Measurements from ENCODE around the gene ITPRIPL1. TPM values are rescaled to one million over a fixed set of nuclear protein-coding genes. Genes with fewer than 3 reads are reported as not detected.

ITPRIPL1 gene
- total and polyA plus RNA-seq, 2 donors from 2014 or later = 0.73 to 1.2 TPM

GRCh38 chr2:96354492-96354891, 29.4 kb downstream of the ITPRIPL1 start:
- H3K9me3 ChIP-seq (ENCODE audit: control insufficient read depth in 2 of 3, insufficient read depth in 1 of 3, low read length in 3 of 3) = no peaks in the 10 kb centered on the region
- FAIRE-seq (no peak), DNase-seq (no peak)
- H3K27me3 ChIP-seq (ENCODE audit: control insufficient read depth, insufficient read depth, low read length) = no peaks in the 10 kb centered on the region
- H3K4me1 ChIP-seq (ENCODE audit: control insufficient read depth in 2 of 3, insufficient read depth in 2 of 3, low read depth in 1 of 3, low read length in 3 of 3) = peaks cover 0 to 10% (median 9%) of the 10 kb centered on the region in 3 donors
- intact Hi-C loops (cut with DNase I) = no loop called here
- no peak overlapping the region for H3K9ac ChIP-seq (ENCODE audit: low read length in 3 of 3)
- H3K27ac ChIP-seq (ENCODE audit: low read depth in 2 of 2, low read length in 2 of 2) = no peak overlapping the region
- TF ChIP-seq CTCF (IDR thresholded peaks at IDR 0.05; ENCODE audit: borderline replicate concordance, extremely low read depth, insufficient read depth) = no peak
- no peak overlapping the region for H3K4me3 ChIP-seq (ENCODE audit: low read length in 3 of 3)
- H3K36me3 ChIP-seq (ENCODE audit: control insufficient read depth in 2 of 3, insufficient read depth in 3 of 3, low read length in 3 of 3) = no peaks in the 10 kb centered on the region

GRCh38 chr2:96356889-96357288, 31.8 kb downstream of the ITPRIPL1 start:
- TF ChIP-seq CTCF (IDR thresholded peaks at IDR 0.05; ENCODE audit: borderline replicate concordance, extremely low read depth, insufficient read depth) = no peak
- no peak overlapping the region for H3K9ac ChIP-seq (ENCODE audit: low read length in 3 of 3)
- peaks cover 0 to 10% (median 9%) of the 10 kb centered on the region in 3 donors for H3K4me1 ChIP-seq (ENCODE audit: control insufficient read depth in 2 of 3, insufficient read depth in 2 of 3, low read depth in 1 of 3, low read length in 3 of 3)
- H3K27ac ChIP-seq (ENCODE audit: low read depth in 2 of 2, low read length in 2 of 2) = no peak overlapping the region
- H3K9me3 ChIP-seq (ENCODE audit: control insufficient read depth in 2 of 3, insufficient read depth in 1 of 3, low read length in 3 of 3) = no peaks in the 10 kb centered on the region
- no peaks in the 10 kb centered on the region for H3K36me3 ChIP-seq (ENCODE audit: control insufficient read depth in 2 of 3, insufficient read depth in 3 of 3, low read length in 3 of 3)
- no peaks in the 10 kb centered on the region for H3K27me3 ChIP-seq (ENCODE audit: control insufficient read depth, insufficient read depth, low read length)
- no peak overlapping the region for H3K4me3 ChIP-seq (ENCODE audit: low read length in 3 of 3)
- intact Hi-C loops (cut with DNase I) = no loop called here
- DNase-seq (no peak), FAIRE-seq (no peak)

GRCh38 chr2:96359310-96359709, 34.2 kb downstream of the ITPRIPL1 start:
- Histone ChIP-seq H3K4me3 (ENCODE audit: low read length in 3 of 3) (no peak overlapping the region), H3K4me1 (ENCODE audit: control insufficient read depth in 2 of 3, insufficient read depth in 2 of 3, low read depth in 1 of 3, low read length in 3 of 3) (peaks cover 0 to 5% (median 3%) of the 10 kb centered on the region in 3 donors), H3K27ac (ENCODE audit: low read depth in 2 of 2, low read length in 2 of 2) (no peak overlapping the region), H3K9me3 (ENCODE audit: control insufficient read depth in 2 of 3, insufficient read depth in 1 of 3, low read length in 3 of 3) (no peaks in the 10 kb centered on the region), H3K9ac (ENCODE audit: low read length in 3 of 3) (no peak overlapping the region), H3K27me3 (ENCODE audit: control insufficient read depth, insufficient read depth, low read length) (no peaks in the 10 kb centered on the region), H3K36me3 (ENCODE audit: control insufficient read depth in 2 of 3, insufficient read depth in 3 of 3, low read length in 3 of 3) (no peaks in the 10 kb centered on the region)
- DNase-seq (no peak), FAIRE-seq (no peak)
- TF ChIP-seq CTCF (IDR thresholded peaks at IDR 0.05; ENCODE audit: borderline replicate concordance, extremely low read depth, insufficient read depth) = peak; percentile 6
- intact Hi-C loops (cut with DNase I) = no loop called here

- no peak for FAIRE-seq
- DNase-seq = no peak
- intact Hi-C loops (cut with DNase I) = no loop called here
These were observed 34.7 kb downstream of the ITPRIPL1 start for GRCh38 chr2:96359866-96360265.

More at GRCh38 chr2:96359866-96360265, 34.7 kb downstream of the ITPRIPL1 start:
- Histone ChIP-seq H3K9me3 (ENCODE audit: control insufficient read depth in 2 of 3, insufficient read depth in 1 of 3, low read length in 3 of 3) (no peaks in the 10 kb centered on the region), H3K9ac (ENCODE audit: low read length in 3 of 3) (no peak overlapping the region), H3K27me3 (ENCODE audit: control insufficient read depth, insufficient read depth, low read length) (no peaks in the 10 kb centered on the region), H3K36me3 (ENCODE audit: control insufficient read depth in 2 of 3, insufficient read depth in 3 of 3, low read length in 3 of 3) (no peaks in the 10 kb centered on the region), H3K4me1 (ENCODE audit: control insufficient read depth in 2 of 3, insufficient read depth in 2 of 3, low read depth in 1 of 3, low read length in 3 of 3) (peaks cover 0 to 5% (median 3%) of the 10 kb centered on the region in 3 donors), H3K27ac (ENCODE audit: low read depth in 2 of 2, low read length in 2 of 2) (no peak overlapping the region), H3K4me3 (ENCODE audit: low read length in 3 of 3) (no peak overlapping the region)
- TF ChIP-seq CTCF (IDR thresholded peaks at IDR 0.05; ENCODE audit: borderline replicate concordance, extremely low read depth, insufficient read depth) = no peak
